Activated CD8-positive, alpha-beta memory T cell treated with anti-CD3 and anti-CD28 coated beads, Interleukin-2, amount 50 U/mL, for 24 hours (primary cell): ENCODE measurements around the gene IWS1.
"Not testable (repeated sequence)": the region's sequence is repeated elsewhere in the genome, so short reads cannot be mapped to it uniquely, and the experiment has no call there.

Experiments used
- DNase-seq: peaks from one replicate; pipeline ENCODE4 v3.0.0-alpha.2; 2020; ENCODE audit errors: extremely low read depth

The IWS1 gene

GRCh38 chr2:127560931-127561280, 34.6 kb upstream of the IWS1 start:
- no peak for DNase-seq

- no peak for DNase-seq
Observed at GRCh38 chr2:127560201-127560930, 34.1 kb upstream of the IWS1 start.

DNA sequence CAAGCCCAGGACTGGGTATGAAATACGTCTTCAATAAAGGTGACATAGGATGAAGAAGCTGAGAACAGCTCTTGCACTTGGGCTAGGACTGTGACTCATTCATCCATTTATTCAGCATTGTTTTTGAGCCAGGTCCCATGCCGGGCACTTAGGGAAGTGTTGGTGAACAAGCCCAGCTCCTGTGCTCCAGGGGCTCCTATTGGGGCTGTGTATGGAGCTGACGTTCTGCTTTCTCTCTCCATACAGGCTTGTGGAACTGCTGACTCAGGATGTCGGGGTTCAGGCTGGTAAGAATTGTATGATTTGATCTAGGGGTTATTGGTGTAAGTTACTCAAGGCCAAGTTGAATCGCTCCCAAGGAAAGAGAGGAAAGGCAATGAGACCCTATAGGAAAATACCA, 33.2 kb upstream of the IWS1 start:
- DNase-seq = no peak

DNA sequence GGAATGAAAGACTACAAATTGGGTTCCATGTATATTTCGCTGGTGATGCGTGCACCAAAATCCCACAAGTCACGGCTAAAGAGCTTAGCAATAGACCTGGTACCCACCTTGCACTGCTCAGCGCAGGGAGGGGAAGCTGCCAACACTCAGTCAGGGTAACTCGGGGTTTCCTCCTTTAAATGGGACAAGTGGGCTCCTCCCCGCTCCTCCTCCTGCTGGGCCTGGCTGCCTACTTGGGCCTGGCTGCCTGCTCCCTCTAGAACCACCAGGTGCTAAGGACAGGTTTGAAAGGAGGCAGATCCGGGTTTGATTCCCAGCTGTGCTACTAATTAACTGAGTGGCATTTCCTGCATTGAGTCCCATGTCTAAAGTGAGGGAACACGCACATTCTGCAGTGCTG, 32.6 kb upstream of the IWS1 start:
- no peak for DNase-seq

DNA sequence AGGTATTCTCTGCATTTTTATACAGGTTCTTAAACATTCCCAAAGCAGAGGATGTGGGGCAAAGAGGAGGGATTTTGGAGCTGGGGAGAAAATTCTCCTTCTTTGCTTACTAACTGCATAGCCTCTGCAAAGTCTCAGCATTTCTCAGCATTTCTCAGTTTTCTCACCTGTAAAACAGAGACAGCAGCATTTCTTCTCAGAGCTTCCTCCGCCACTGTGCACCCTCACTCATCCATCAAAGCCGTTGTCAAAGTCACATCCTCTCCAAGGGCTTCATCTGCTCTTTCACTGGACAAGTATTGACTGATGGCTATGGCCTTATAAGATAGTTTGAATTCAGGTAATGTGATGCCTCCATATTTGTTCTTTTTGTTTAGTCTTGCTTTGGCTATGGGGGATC, 26.6 kb upstream of the IWS1 start:
- no peak for DNase-seq

DNA sequence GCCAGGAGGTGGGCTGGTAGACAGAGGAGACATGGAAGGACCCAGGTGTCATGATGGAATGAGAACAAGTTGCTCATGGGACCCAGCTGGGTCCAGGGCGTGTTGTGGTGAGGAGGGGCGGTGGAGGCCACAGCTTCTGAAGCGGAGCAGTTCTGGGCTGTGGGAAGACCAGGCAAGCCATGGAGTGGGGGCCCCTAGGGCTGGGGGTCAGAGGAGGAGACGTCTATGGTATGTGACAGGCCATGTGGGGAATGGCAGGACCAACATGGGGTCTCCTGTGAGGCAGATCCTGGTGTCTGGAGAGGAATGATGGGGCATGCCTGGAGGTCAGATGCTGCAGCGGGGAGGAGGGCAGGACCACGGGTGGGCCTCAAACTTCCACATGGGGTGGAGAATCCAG, 26.0 kb upstream of the IWS1 start:
- DNase-seq = no peak

GRCh38 chr2:127551221-127551930, 25.1 kb upstream of the IWS1 start:
- DNase-seq = no peak

DNA sequence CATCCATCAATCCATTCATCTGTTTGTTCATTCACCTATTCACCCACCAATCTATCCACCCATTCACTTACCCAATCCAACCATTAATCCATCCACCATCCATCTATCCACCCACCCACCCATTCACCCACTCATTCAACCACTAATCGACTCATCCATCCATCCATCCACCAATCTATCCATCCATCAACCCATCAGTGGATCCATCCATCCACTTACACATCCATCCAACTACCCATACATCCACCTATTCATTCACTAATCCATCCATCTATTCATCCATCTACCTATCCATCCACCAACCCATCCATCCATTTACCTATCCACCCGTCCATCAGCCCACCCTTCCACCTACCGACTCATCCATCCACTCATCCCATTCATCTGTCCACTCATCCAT, 20.5 kb upstream of the IWS1 start:
- no peak for DNase-seq

- DNase-seq = no peak
Observed at GRCh38 chr2:127545796-127546195, 19.5 kb upstream of the IWS1 start.

DNA sequence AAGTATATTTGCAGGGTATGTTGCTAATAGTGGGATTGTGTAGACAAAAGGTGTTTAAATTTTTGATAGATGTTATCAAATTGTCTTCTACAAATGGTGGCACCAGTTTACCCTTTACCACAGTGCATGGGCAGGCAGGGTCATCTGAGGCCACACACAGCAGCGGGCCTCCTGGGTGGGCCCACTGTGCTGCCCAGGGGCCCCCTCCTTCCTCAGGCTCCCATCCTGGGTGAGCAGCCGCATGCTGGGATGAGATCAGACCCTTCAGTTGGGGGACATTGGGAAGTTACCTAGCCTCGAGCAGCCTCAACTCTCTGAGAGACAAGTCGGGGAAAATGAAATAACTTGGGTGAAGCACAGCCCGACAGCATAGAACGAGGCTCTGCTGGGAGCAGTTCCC, 18.9 kb upstream of the IWS1 start:
- no peak for DNase-seq

DNA sequence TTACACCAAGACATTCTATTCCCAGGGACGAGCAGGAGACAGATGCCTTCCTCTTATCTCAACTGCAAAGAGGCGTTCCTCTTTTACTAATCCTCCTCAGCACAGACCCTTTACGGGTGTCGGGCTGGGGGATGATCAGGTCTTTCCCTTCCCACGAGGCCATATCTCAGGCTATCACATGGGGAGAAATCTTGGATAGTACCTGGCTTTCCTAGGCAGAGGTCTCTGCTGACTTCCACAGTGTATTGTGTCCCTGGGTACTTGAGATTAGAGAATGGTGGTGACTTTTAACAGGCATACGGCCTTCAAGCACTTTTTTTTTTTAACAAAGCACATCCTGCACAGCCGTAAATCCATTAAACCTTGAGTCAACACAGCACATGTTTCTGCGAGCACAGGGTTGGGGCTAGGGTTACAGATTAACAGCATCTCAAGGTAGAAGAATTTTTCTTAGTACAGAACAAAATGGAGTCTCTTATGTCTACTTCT, 16.8 kb upstream of the IWS1 start:
- DNase-seq = not testable (repeated sequence)

DNA sequence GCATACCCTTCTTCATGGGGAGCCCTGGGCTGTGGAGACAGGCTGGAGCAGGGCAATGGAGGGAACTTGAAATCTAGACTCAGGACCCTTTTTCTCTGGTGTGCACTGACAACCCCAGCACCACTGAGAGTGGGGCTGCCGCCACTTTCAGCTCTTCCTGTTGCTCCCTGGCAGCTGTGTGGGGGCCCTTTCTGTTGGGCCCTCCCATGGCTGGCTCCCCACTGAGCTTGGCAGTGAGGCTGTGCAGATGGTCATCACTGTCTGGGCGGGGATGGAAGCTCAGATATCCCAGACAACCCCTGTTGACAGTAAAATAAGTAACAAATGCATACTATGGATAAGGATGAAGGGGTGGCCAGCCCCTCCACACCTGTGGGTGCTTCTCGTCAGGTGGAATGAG, 15.9 kb upstream of the IWS1 start:
- no peak for DNase-seq

GRCh38 chr2:127541809-127542208, 15.5 kb upstream of the IWS1 start:
- no peak for DNase-seq

DNA sequence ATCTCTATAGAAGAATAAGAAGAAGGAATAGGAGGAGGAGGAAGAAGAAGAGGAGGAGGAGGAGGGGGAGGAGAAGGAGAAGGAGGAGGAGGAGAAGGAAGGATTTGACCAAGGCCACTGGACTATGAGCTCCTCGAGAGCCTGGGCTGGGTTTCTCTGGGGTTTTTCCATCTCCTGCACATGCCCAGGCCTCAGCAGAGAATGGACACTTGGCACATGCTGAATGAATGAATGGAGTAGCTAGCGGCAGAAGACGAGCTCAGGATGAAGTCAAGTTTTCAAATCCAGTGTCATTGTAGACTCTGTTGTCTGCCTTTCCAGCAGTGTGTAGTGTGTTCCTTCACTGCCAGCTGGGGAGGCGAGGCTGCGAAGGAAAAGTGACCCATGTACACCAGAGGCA, 11.4 kb upstream of the IWS1 start:
- no peak for DNase-seq

- DNase-seq = no peak
Observed at GRCh38 chr2:127536707-127537541, 10.6 kb upstream of the IWS1 start.

- DNase-seq = no peak
Observed at GRCh38 chr2:127535918-127536317, 9.6 kb upstream of the IWS1 start.

DNA sequence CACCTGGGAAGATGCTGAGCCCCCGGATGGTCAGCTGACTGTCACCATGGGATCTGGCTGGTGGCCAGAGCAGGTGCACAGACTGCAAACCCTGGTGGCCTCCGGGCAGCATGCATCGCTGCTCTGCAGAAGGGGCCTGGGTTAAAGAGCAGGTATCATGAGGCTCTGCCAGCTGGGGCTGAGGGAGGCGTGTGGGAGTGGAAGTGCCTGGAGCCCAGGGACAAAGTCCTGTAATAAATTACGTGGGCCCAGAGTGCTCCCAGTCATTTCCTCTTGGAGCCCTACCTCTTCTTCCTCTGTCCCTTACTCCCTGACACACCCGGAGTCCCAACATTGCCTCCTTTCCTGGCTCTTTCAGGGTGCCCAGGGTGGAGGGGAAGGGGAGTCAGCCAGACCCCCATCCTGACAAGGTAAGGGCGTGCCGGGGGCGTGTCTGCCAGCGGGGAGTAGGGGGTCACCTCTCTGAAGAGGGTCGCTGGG, 9.2 kb upstream of the IWS1 start, which contains the start of gene MYO7B:
Gene MYO7B (plus strand): TSS at position 262 of the 480 bp plus-strand sequence. CDS start 24,040 bp downstream, outside the sequence.
- no peak for DNase-seq

GRCh38 chr2:127532296-127532695, 6.0 kb upstream of the IWS1 start:
- DNase-seq = no peak

DNA sequence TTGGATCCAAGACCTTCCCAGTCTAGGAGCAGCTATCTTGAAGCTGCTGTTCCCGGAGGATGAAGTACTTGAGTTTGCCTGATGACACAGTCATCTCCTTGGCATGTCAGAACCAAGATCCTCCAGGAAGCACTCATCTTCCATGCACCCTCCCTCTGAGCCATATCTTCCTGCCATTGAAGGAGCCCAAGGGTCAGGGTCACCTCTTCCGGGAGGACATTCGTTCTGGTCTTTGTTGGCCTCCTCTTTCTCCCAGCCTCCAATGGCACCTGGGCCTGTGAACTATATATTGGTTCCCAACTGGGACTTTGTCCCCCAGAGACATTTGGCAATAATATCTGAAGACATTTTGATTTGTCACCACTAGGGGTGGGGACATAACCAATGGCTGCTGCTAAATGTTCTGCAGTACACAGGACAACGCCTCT, 4.9 kb upstream of the IWS1 start:
- no peak for DNase-seq

GRCh38 chr2:127530245-127531140, 4.2 kb upstream of the IWS1 start:
- no peak for DNase-seq

DNA sequence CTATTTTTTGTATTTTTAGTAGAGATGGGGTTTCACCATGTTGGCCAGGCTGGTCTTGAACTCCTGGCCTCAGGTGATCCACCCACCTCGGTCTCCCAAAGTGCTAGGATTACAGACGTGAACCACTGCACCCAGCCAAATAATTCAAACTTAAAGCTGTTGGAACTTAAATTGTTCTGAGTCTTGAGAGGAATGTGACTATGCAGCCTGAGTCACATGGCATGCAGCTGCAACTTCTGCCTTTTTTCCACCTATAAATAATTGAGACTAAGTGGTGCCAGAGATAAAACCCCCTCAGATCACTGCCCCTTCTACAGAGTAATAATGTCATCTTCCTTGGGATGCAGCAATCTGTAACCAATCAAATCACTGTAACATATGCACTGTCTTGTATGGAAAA, 3.1 kb upstream of the IWS1 start:
- not testable (repeated sequence) for DNase-seq
